Measurements from ENCODE around the gene PLCG1.

DNA sequence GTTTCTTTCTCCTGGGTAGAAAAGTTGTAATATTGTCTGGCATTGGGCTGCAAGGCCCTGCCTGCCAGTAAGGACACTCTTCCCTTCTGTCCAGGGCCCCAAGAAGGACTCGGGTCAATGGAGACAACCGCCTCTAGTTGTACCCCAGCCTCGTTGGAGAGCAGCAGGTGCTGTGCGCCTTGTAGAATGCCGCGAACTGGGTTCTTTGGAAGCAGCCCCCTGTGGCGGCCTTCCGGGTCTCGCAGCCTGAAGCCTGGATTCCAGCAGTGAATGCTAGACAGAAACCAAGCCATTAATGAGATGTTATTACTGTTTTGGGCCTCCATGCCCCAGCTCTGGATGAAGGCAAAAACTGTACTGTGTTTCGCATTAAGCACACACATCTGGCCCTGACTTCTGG, 37.0 kb downstream of the PLCG1 start:
- TF ChIP-seq POLR2AphosphoS5 (IDR thresholded peaks at IDR 0.05), result no peak
- TF ChIP-seq, protein P1, sequence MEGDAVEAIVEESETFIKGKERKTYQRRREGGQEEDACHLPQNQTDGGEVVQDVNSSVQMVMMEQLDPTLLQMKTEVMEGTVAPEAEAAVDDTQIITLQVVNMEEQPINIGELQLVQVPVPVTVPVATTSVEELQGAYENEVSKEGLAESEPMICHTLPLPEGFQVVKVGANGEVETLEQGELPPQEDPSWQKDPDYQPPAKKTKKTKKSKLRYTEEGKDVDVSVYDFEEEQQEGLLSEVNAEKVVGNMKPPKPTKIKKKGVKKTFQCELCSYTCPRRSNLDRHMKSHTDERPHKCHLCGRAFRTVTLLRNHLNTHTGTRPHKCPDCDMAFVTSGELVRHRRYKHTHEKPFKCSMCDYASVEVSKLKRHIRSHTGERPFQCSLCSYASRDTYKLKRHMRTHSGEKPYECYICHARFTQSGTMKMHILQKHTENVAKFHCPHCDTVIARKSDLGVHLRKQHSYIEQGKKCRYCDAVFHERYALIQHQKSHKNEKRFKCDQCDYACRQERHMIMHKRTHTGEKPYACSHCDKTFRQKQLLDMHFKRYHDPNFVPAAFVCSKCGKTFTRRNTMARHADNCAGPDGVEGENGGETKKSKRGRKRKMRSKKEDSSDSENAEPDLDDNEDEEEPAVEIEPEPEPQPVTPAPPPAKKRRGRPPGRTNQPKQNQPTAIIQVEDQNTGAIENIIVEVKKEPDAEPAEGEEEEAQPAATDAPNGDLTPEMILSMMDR (IDR thresholded peaks at IDR 0.05 in 8 of 11, conservative IDR thresholded peaks at IDR 0.05 in 3 of 11), result no peak
